Neuronal stem cell (in vitro differentiated cells): Measurements from ENCODE around the gene SIDT1. TPM values are rescaled to one million over a fixed set of nuclear protein-coding genes. Genes with fewer than 3 reads are reported as not detected.

Experiments
- small RNA-seq: library from polyadenylated mRNA; stranded (forward); fragments of <200 nt; extraction: miRNeasy Mini kit (QIAGEN cat#:217004); gene quantifications from one replicate; pipeline ENCODE3, GENCODE V24; 2013; ENCODE audit not compliant: insufficient read depth

Gene SIDT1

Small RNA genes lying within 50 kb of the gene (small RNA-seq; reads per million reads assigned to genes)
- gene MIR4446 (not detected), gene RN7SL767P (not detected)
